Tibial artery (tissue), 4 donors: ENCODE measurements around the gene SDK2.
A peak's percentile ranks its signal among the peaks of the same experiment; 100 is the strongest.
"Not testable (repeated sequence)": the region's sequence is repeated elsewhere in the genome, so short reads cannot be mapped to it uniquely, and the experiment has no call there.

Source experiments
- DNase-seq, 2 donors: peaks; one replicate each; pipeline ENCODE4 v3.0.0-alpha.2; 2019
- H3K27ac ChIP-seq, 2 donors: fragments of 200-600 bp; sonication (generic) in 1 of 2; 1 replicate in 1 of 2; 2 replicates in 1 of 2; pipeline ENCODE4 v1.5.1; 2018 to 2019; ENCODE audit warnings: mild to moderate bottlenecking in 1 of 2
- H3K27me3 ChIP-seq, 2 donors: fragments of 200-600 bp; sonication (generic) in 1 of 2; one replicate each; pipeline versions ENCODE4 v1.5.1 to v1.6.0; 2016 to 2019
- H3K36me3 ChIP-seq, 3 donors: fragments of 200-600 bp; sonication (generic) in 2 of 3; one replicate each; pipeline ENCODE4 v1.5.1; 2016 to 2019; ENCODE audit warnings: mild to moderate bottlenecking in 2 of 3
- H3K4me1 ChIP-seq, 4 donors: fragments of 200-600 bp; sonication (generic) in 2 of 4; 1 replicate in 3 of 4; 2 replicates in 1 of 4; pipeline ENCODE4 v1.5.1; 2016 to 2019
- H3K4me3 ChIP-seq, 2 donors: fragments of 200-600 bp; sonication (generic) in 1 of 2; 1 replicate in 1 of 2; 2 replicates in 1 of 2; pipeline ENCODE4 v1.5.1; 2018 to 2019; ENCODE audit warnings: mild to moderate bottlenecking in 2 of 2
- H3K9me3 ChIP-seq, 3 donors: fragments of 200-600 bp; sonication (generic) in 1 of 3; one replicate each; pipeline ENCODE4 v1.5.1; 2016 to 2019
- intact Hi-C: fragments of 100-400 bp; cut with DNase I; formaldehyde crosslinking; loops from one replicate; pipeline ENCODE4 v1.15.0; 2023; ENCODE audit warnings: low total_unique reads
- TF ChIP-seq, protein P1 (sequence below), 2 experiments: fragments of 200-600 bp in 1 of 2; fragments of 450-650 bp in 1 of 2; IDR thresholded peaks; one replicate each; pipeline ENCODE4 v1.5.1; 2017 to 2019; ENCODE audit warnings: antibody characterized with exemption in 2 of 2, mild to moderate bottlenecking in 1 of 2, moderate library complexity in 1 of 2

SDK2 gene

DNA sequence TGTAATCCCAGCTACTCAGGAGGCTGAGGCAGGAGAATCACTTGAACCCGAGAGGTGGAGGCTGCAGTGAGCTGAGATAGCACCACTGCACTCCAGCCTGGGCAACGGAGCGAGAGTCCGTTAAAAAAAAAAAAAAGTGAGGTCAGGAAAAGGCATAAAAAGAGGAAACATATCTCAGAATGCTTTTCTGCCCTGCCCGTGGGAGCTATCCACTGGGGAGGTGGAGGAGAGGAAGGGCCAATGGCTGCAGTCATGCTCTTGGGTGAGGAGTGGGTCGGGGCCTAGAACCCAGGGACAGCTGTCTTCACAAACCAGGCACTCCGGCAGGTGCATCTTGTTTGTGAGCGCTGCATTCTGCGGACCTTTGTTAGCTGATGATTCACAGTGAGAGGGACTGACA lies 272.4 kb downstream of the SDK2 start:
- TF ChIP-seq, protein P1, sequence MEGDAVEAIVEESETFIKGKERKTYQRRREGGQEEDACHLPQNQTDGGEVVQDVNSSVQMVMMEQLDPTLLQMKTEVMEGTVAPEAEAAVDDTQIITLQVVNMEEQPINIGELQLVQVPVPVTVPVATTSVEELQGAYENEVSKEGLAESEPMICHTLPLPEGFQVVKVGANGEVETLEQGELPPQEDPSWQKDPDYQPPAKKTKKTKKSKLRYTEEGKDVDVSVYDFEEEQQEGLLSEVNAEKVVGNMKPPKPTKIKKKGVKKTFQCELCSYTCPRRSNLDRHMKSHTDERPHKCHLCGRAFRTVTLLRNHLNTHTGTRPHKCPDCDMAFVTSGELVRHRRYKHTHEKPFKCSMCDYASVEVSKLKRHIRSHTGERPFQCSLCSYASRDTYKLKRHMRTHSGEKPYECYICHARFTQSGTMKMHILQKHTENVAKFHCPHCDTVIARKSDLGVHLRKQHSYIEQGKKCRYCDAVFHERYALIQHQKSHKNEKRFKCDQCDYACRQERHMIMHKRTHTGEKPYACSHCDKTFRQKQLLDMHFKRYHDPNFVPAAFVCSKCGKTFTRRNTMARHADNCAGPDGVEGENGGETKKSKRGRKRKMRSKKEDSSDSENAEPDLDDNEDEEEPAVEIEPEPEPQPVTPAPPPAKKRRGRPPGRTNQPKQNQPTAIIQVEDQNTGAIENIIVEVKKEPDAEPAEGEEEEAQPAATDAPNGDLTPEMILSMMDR (IDR thresholded peaks at IDR 0.05), result no peak
- H3K9me3 ChIP-seq, result no peaks in the 10 kb centered on the region
- H3K36me3 ChIP-seq, result no peaks in the 10 kb centered on the region
- no peak overlapping the region for H3K27ac ChIP-seq
- no peak for DNase-seq
- H3K4me3 ChIP-seq, result no peak overlapping the region
- peaks cover 0 to 5% of the 10 kb centered on the region in 2 donors for H3K27me3 ChIP-seq
- intact Hi-C loops, result no loop called here
- H3K4me1 ChIP-seq, result no peaks in the 10 kb centered on the region

DNA sequence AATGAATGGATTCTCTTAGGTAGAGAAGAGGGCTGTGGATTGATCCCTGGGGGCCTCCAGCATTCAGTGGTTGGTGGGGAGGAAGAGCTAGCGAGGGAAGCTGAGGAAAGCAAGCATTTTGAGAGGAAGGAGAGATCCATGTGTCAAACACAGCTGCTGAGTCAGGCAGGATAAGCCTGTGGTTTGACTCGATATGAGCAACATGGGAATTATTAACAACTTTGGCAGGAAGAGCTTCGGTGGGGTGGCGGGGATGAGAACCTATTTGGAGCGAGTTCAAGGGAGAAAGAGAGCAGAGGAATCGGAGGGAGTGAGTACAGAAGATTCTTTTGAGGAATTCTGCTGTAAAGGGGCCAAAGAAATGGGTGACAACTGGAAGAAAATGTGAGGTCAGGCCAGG lies 273.0 kb downstream of the SDK2 start:
- H3K27ac ChIP-seq, result no peak overlapping the region
- peaks cover 0 to 5% of the 10 kb centered on the region in 2 donors for H3K27me3 ChIP-seq
- TF ChIP-seq, protein P1 (IDR thresholded peaks at IDR 0.05), result no peak
- intact Hi-C loops, result no loop called here
- no peak for DNase-seq
- H3K9me3 ChIP-seq, result no peaks in the 10 kb centered on the region
- H3K36me3 ChIP-seq, result no peaks in the 10 kb centered on the region
- no peaks in the 10 kb centered on the region for H3K4me1 ChIP-seq
- H3K4me3 ChIP-seq, result no peak overlapping the region

DNA sequence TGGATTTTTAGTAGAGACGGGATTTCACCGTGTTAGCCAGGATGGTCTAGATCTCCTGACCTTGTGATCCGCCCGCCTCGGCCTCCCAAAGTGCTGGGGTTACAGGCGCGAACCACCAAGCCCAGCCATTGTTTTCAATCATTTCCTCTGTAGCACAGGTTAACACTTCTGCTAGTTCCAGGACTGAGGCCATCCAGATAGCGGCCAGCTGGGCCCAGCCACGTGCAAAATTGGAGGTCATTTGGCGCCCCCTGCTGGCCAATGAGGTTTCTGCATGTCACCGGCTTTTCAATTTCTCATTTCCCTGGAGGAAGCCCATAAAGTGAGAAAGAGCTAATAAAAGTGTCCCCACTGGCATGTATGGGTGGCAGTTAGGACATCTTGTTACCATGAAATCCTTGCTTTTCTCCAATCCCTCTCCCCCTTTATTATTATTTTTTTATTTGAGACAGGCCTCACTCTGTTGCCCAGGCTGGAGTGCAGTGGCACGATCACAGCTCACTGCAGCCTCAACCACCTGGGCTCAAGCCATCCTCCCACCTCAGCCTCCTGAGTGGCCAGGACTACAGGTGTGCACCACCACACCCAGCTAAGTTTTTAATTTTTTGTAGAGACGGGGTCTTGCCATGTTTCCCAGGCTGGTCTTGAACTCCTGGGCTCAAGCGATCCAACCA lies 274.3 kb downstream of the SDK2 start:
- not testable (repeated sequence) for H3K36me3 ChIP-seq, H3K27ac ChIP-seq

DNA sequence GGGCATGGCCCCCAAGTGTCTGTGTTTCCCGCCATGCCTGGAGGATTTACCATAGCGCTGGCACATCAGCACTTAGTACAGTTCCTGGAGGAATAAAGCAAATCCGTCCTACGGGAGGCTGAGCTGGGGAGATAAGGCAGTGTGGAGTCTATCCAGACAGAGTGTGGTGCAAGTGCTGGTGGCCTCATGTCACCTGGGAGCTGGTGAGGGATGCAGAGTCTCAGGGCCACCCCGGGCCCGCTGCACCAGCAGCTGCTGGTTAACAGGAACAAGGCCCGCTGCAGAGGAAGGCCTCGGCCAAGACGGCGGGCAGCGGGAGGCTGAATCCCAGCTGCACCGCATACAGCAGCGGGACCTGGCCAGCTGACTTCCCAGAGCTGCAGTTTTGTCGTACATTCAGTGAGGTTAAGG lies 275.1 kb downstream of the SDK2 start:
- DNase-seq, result no peak
- peaks cover 0 to 5% of the 10 kb centered on the region in 2 donors for H3K27me3 ChIP-seq
- H3K36me3 ChIP-seq, result no peaks in the 10 kb centered on the region
- no peak overlapping the region for H3K27ac ChIP-seq
- intact Hi-C loops, result no loop called here
- H3K4me3 ChIP-seq, result no peak overlapping the region
- H3K9me3 ChIP-seq, result no peaks in the 10 kb centered on the region
- TF ChIP-seq, protein P1 (IDR thresholded peaks at IDR 0.05), result no peak
- peaks cover 0 to 10% (median 0%) of the 10 kb centered on the region in 4 donors for H3K4me1 ChIP-seq

More for the DNA sequence above, 274.3 kb downstream of the SDK2 start:
- TF ChIP-seq, protein P1 (IDR thresholded peaks at IDR 0.05), result peak; percentile 88 to 98
- DNase-seq, result peak; percentile 77 to 88
- peaks cover 0 to 10% (median 0%) of the 10 kb centered on the region in 4 donors for H3K4me1 ChIP-seq
- H3K4me3 ChIP-seq, intact Hi-C loops, H3K9me3 ChIP-seq, H3K27me3 ChIP-seq: not testable (repeated sequence)

DNA sequence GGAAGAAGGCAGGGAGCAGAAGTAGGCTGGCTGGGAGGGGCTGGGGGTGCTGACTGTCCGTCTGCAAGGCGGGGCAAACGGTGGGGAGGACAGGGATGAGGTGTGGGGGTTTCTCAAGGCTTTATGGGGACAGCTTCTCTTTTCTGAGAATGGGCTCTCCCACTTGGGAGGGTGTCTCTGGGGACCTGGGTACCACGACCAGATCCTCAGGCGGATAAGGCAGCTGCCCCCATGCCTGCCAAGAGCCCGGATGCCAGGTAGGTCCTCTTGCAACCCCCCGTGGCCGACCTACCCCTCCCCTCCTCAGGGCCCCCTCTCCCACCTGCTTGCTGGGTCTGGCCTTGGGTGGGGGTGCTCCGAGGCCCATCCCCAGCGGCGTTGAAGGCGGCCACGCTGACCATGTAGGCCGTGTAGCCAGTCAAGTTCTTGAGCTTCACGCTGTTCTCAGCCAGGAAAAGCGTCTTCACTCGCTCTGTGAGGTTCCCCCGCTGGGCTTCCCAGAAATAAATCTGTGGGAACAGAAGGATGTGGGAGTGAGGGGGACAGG lies 276.1 kb downstream of the SDK2 start:
- intact Hi-C loops, result loop anchor here (1.0 kb wide), 1 partner anchor 113 kb away; no protein-coding TSS in a partner anchor
- TF ChIP-seq, protein P1 (IDR thresholded peaks at IDR 0.05), result no peak
- Histone ChIP-seq H3K27me3 (peaks cover 0 to 5% of the 10 kb centered on the region in 2 donors), H3K36me3 (no peaks in the 10 kb centered on the region), H3K9me3 (no peaks in the 10 kb centered on the region), H3K27ac (no peak overlapping the region), H3K4me1 (peaks cover 0 to 10% (median 0%) of the 10 kb centered on the region in 4 donors), H3K4me3 (no peak overlapping the region)
- DNase-seq, result no peak
